Nephron (organoid): ENCODE measurements around the gene FBXL12.

Source experiments
- H3K27ac Mint-ChIP-seq, 3 experiments: 2 replicates each; pipeline ENCODE4 v1.8.0; 2020; ENCODE audit warnings: mixed read lengths in 3 of 3, mild to moderate bottlenecking in 2 of 3, moderate library complexity in 1 of 3
- H3K27me3 Mint-ChIP-seq: 2 replicates; pipeline ENCODE4 v1.8.0; 2021; ENCODE audit warnings: low read depth, mild to moderate bottlenecking, moderate library complexity, mixed read lengths
- H3K36me3 Mint-ChIP-seq: 2 replicates; pipeline ENCODE4 v1.8.0; 2020; ENCODE audit warnings: low read depth, mixed read lengths
- H3K4me1 Mint-ChIP-seq: 2 replicates; pipeline ENCODE4 v1.8.0; 2020; ENCODE audit warnings: mixed read lengths
- H3K4me3 Mint-ChIP-seq, 3 experiments: 2 replicates each; pipeline ENCODE4 v1.8.0; 2020; ENCODE audit warnings: mild to moderate bottlenecking in 3 of 3, mixed read lengths in 3 of 3, moderate library complexity in 2 of 3
- H3K9me3 Mint-ChIP-seq: 2 replicates; pipeline ENCODE4 v1.8.0; 2020; ENCODE audit warnings: mixed read lengths
- TF ChIP-seq, protein P1 (sequence below), 3 experiments: fragments of 200-600 bp; sonication (generic); IDR thresholded peaks; one replicate each; pipeline ENCODE4 v1.5.0; 2021; ENCODE audit warnings: antibody characterized with exemption in 3 of 3; ENCODE audit not compliant: unreplicated experiment in 3 of 3

FBXL12 gene

GRCh38 chr19:9860407-9860806 lies 41.5 kb upstream of the FBXL12 start:
- no peak overlapping the region for H3K4me3 Mint-ChIP-seq
- H3K27me3 Mint-ChIP-seq, result no peaks in the 10 kb centered on the region
- no peaks in the 10 kb centered on the region for H3K4me1 Mint-ChIP-seq
- H3K9me3 Mint-ChIP-seq, result no peaks in the 10 kb centered on the region
- no peak overlapping the region for H3K27ac Mint-ChIP-seq
- TF ChIP-seq, protein P1, sequence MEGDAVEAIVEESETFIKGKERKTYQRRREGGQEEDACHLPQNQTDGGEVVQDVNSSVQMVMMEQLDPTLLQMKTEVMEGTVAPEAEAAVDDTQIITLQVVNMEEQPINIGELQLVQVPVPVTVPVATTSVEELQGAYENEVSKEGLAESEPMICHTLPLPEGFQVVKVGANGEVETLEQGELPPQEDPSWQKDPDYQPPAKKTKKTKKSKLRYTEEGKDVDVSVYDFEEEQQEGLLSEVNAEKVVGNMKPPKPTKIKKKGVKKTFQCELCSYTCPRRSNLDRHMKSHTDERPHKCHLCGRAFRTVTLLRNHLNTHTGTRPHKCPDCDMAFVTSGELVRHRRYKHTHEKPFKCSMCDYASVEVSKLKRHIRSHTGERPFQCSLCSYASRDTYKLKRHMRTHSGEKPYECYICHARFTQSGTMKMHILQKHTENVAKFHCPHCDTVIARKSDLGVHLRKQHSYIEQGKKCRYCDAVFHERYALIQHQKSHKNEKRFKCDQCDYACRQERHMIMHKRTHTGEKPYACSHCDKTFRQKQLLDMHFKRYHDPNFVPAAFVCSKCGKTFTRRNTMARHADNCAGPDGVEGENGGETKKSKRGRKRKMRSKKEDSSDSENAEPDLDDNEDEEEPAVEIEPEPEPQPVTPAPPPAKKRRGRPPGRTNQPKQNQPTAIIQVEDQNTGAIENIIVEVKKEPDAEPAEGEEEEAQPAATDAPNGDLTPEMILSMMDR (IDR thresholded peaks at IDR 0.05; ENCODE audit: unreplicated experiment in 3 of 3), result no peak
- H3K36me3 Mint-ChIP-seq, result peaks cover 38% of the 10 kb centered on the region

- no peak overlapping the region for H3K27ac Mint-ChIP-seq
- TF ChIP-seq, protein P1 (IDR thresholded peaks at IDR 0.05; ENCODE audit: unreplicated experiment in 3 of 3), result no peak
- H3K4me3 Mint-ChIP-seq, result no peak overlapping the region
- H3K36me3 Mint-ChIP-seq, result peaks cover 45% of the 10 kb centered on the region
- H3K27me3 Mint-ChIP-seq, result no peaks in the 10 kb centered on the region
- no peaks in the 10 kb centered on the region for H3K4me1 Mint-ChIP-seq
- H3K9me3 Mint-ChIP-seq, result no peaks in the 10 kb centered on the region
Observed at GRCh38 chr19:9858766-9859165, 39.9 kb upstream of the FBXL12 start.

DNA sequence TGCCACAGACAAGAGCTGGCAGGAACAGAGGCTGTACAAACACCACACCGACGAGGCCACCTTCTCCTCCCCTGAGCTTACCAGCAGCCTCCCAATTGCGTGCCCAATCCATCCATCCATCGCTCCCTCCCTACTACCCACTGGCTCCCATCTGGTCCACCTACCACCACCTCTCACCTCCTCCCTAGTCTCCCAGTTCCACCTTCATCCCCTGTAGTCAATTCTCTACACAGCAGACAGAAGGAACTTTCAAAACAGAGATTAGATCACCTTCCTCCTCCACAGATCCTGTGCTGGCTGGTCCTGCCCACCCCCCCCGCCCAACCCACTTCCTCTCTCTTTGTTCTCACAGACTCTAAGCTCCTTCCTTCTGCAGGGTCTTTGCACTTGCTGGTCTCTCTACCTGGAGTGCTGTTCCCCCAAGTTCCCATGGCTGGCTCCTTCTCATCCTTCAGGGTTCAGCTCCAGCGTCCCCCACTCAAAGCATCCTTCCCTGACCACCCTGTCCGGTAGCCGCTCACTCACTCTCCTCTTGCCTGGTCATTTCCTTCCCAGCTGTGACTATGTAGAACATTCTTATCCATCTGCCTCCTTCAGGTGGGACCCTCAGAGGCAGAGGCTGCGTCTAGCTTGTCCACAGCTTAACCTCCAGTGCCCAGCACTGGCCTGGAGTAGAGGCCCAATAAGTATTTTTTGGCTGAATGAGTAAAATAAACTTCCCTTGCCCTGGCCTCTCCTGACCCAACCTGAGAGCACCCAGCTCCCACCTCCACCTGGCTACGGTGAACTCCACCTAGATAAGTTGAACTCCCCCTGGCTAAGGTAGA lies 39.3 kb upstream of the FBXL12 start:
- H3K27ac Mint-ChIP-seq, result no peak overlapping the region
- H3K4me1 Mint-ChIP-seq, result no peaks in the 10 kb centered on the region
- TF ChIP-seq, protein P1 (IDR thresholded peaks at IDR 0.05; ENCODE audit: unreplicated experiment in 3 of 3), result no peak
- no peak overlapping the region for H3K4me3 Mint-ChIP-seq
- peaks cover 52% of the 10 kb centered on the region for H3K36me3 Mint-ChIP-seq
- H3K9me3 Mint-ChIP-seq, result no peaks in the 10 kb centered on the region
- H3K27me3 Mint-ChIP-seq, result no peaks in the 10 kb centered on the region

DNA sequence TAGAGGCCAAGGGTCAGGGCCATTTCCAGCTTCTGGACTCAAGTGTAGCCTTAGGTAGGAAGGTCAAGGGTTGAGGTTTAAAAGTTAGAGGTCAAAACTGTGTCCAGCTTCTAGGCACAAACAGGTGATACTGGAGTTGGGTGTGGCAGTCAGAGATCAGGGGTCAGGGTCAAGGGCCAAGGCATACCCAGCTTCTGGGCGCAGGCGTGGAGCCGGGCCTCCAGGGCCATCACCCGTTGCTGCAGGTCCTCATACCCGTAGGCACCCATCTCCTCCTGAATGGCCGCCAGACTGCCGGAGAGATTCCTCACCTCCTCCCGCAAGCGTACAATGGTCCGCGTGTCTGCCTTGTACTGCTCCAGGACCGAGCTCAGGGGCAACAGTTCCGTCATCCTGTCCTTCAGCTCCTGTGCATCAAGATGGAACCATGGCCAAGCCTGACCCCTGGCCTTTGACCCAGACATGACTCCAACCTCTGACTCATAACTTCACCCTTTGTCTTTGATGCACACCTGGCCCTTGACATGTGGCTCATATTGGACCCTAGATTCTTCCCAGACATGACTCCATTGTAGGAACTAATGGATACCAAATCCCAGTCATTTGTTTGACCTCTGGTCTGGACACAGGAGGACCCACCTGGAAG lies 38.3 kb upstream of the FBXL12 start:
- Mint-ChIP-seq H3K4me1 (peaks cover 6% of the 10 kb centered on the region), H3K4me3 (no peak overlapping the region), H3K36me3 (peaks cover 54% of the 10 kb centered on the region), H3K27me3 (no peaks in the 10 kb centered on the region), H3K27ac (no peak overlapping the region), H3K9me3 (no peaks in the 10 kb centered on the region)
- TF ChIP-seq, protein P1 (IDR thresholded peaks at IDR 0.05; ENCODE audit: unreplicated experiment in 3 of 3), result no peak

DNA sequence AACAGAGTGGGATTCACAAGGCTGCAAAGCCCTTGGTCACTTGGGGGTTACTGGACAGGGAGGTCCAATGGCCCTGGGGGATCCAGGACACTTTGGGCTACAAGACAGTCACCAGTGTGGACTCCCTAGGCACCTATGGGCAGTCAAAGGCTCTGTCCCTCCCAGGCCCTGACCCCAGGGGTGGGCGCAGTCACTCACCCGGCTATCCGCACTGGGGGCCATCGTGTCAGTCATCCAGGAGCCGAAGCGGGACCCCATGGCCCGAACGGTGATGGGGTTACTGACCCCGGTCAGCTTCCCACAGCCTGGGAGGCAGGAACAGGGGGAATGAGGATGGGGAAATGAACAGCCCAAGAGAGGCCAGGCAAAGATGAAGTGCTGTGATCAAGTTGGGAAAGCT lies 37.7 kb upstream of the FBXL12 start:
- TF ChIP-seq, protein P1 (IDR thresholded peaks at IDR 0.05; ENCODE audit: unreplicated experiment in 3 of 3), result no peak
- no peaks in the 10 kb centered on the region for H3K27me3 Mint-ChIP-seq
- no peak overlapping the region for H3K4me3 Mint-ChIP-seq
- H3K4me1 Mint-ChIP-seq, result peaks cover 11% of the 10 kb centered on the region
- no peaks in the 10 kb centered on the region for H3K9me3 Mint-ChIP-seq
- H3K36me3 Mint-ChIP-seq, result peaks cover 59% of the 10 kb centered on the region
- no peak overlapping the region for H3K27ac Mint-ChIP-seq
